DND-41 (cell line): ENCODE data around the gene NAA80.

Experiments used
- CTCF ChIP-seq: IDR thresholded peaks from 2 replicates; pipeline ENCODE4 v1.5.1; 2012; ENCODE audit warnings: borderline replicate concordance, low read length, moderate library complexity, mild to moderate bottlenecking; ENCODE audit not compliant: poor library complexity, severe bottlenecking; ENCODE audit errors: extremely low read depth
- EZH2 ChIP-seq: IDR thresholded peaks from 3 replicates; pipeline ENCODE4 v1.6.1; 2012; ENCODE audit warnings: borderline replicate concordance, low read depth, mild to moderate bottlenecking, moderate library complexity, low read length, inconsistent platforms; ENCODE audit not compliant: severe bottlenecking

DNA sequence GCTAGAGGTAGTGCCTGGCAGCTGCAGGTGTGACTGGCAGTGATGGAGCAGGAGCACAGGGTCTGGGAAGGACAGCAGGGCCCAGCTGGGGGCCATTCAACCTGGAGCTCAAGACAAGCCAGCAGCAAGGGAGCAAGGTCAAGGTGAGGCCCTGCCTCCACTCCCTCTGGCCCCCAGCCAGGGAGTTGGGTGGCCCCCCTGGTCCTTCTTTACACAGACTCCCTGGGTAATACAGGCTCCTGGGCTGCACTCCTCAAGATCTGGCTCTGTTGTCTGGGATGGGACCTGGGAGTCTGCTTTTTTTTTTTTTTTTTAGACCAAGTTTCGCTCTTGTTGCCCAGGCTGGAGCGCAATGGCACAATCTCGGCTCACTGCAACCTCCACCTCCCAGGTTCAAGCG, 48.7 kb downstream of the NAA80 start:
- TF ChIP-seq CTCF (no peak), EZH2 (no peak)
